Osteocyte (in vitro differentiated cells): ENCODE data around the gene MRPS31. TPM values are rescaled to one million over a fixed set of nuclear protein-coding genes. Genes with fewer than 3 reads are reported as not detected.
"Not testable (repeated sequence)": the region's sequence is repeated elsewhere in the genome, so short reads cannot be mapped to it uniquely, and the experiment has no call there.

Experiments used
- DNase-seq: peaks from one replicate; pipeline ENCODE4 v3.0.0; 2021; ENCODE audit warnings: mixed read lengths; ENCODE audit not compliant: unreplicated experiment; ENCODE audit errors: extremely low spot score
- H3K27ac Mint-ChIP-seq: one replicate; pipeline ENCODE4 v1.8.0; 2021; ENCODE audit warnings: mild to moderate bottlenecking, mixed read lengths; ENCODE audit not compliant: unreplicated experiment
- H3K27me3 Mint-ChIP-seq: one replicate; pipeline ENCODE4 v1.8.0; 2021; ENCODE audit warnings: mixed read lengths; ENCODE audit not compliant: unreplicated experiment
- H3K36me3 Mint-ChIP-seq: one replicate; pipeline ENCODE4 v1.8.0; 2021; ENCODE audit warnings: mixed read lengths; ENCODE audit not compliant: unreplicated experiment
- H3K4me1 Mint-ChIP-seq: one replicate; pipeline ENCODE4 v1.8.0; 2021; ENCODE audit warnings: mixed read lengths; ENCODE audit not compliant: unreplicated experiment
- H3K4me3 Mint-ChIP-seq: one replicate; pipeline ENCODE4 v1.8.0; 2021; ENCODE audit warnings: mild to moderate bottlenecking, moderate library complexity, mixed read lengths; ENCODE audit not compliant: unreplicated experiment
- H3K9me3 Mint-ChIP-seq: one replicate; pipeline ENCODE4 v1.8.0; 2021; ENCODE audit warnings: mixed read lengths; ENCODE audit not compliant: unreplicated experiment
- total RNA-seq: library from RNA; stranded (reverse); gene quantifications from 2 replicates; pipeline ENCODE4 v1.2.1, GENCODE V29; 2021
- TF ChIP-seq, protein P1 (sequence below): fragments of 200-600 bp; sonication (generic); IDR thresholded peaks from 2 replicates; pipeline ENCODE4 v1.5.0; 2021; ENCODE audit warnings: antibody characterized with exemption, mild to moderate bottlenecking, moderate library complexity

MRPS31 gene
- total RNA-seq, 1 donor from 2014 or later, result 17.4 TPM

DNA sequence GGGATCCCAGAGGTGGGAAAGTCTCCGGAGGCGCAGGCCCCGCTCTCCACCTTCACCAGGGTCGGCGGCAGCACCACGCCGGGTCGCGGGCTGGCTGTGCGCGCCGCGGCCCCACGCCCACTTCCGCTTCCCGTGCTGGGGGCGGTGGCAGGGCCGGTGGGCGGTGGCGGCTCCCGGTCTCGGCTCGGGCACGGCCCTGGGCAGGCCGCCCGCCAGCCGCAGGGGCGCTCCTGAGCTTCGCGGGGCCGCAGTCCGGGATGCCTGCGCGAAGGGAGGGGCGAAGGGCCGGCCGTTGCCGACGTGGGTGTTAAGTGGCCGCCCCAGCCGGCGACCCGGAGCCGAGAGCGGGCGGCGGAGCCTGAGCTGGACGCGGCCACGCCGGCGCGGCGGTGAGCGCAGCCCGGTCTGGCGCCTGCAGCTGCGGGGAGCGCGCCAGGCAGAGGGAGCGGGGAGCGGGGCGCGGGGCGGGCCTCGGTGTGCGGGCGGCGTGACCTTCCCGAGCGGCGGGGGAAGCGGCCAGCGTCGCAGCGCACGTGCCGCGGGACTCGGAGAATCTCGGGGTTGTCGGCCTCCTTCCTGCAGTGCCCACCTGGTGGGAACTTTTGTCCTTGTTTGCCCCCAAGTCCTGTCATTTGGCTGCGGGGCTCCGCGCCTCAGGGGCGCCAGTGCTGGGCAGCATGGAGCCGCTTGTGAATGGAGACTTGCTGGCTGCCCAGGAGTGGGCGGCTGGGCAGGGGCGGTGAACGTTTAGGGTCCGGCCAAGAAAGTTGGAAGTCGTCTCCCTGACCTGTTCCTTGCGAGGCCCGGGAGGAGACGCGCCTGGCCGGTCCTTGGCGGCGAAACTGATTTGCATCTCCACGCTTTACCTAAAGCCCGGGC, 18.5 kb upstream of the MRPS31 start, which contains the start of gene SLC25A15:
Gene SLC25A15 (plus strand): TSS at position 337 of the 879 bp plus-strand sequence. CDS start 3,616 bp downstream, outside the sequence.
- H3K4me3 Mint-ChIP-seq, result peak within 1 kb of the TSS; percentile 77
- peak within 1 kb of the TSS; percentile 83 for H3K27ac Mint-ChIP-seq
- H3K36me3 Mint-ChIP-seq, result peaks cover 2% of the 10 kb centered on the region
- peak; percentile 94 for DNase-seq
- peaks cover 9% of the 10 kb centered on the region for H3K4me1 Mint-ChIP-seq
- no peaks in the 10 kb centered on the region for H3K27me3 Mint-ChIP-seq
- TF ChIP-seq, protein P1, sequence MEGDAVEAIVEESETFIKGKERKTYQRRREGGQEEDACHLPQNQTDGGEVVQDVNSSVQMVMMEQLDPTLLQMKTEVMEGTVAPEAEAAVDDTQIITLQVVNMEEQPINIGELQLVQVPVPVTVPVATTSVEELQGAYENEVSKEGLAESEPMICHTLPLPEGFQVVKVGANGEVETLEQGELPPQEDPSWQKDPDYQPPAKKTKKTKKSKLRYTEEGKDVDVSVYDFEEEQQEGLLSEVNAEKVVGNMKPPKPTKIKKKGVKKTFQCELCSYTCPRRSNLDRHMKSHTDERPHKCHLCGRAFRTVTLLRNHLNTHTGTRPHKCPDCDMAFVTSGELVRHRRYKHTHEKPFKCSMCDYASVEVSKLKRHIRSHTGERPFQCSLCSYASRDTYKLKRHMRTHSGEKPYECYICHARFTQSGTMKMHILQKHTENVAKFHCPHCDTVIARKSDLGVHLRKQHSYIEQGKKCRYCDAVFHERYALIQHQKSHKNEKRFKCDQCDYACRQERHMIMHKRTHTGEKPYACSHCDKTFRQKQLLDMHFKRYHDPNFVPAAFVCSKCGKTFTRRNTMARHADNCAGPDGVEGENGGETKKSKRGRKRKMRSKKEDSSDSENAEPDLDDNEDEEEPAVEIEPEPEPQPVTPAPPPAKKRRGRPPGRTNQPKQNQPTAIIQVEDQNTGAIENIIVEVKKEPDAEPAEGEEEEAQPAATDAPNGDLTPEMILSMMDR, result peak; percentile 57
- no peaks in the 10 kb centered on the region for H3K9me3 Mint-ChIP-seq

GRCh38 chr13:40788540-40789274, 17.7 kb upstream of the MRPS31 start:
- H3K9me3 Mint-ChIP-seq, DNase-seq, H3K36me3 Mint-ChIP-seq, H3K4me1 Mint-ChIP-seq, H3K27me3 Mint-ChIP-seq: not testable (repeated sequence)
- Mint-ChIP-seq H3K27ac (peak overlapping the region; percentile 47), H3K4me3 (peak overlapping the region; percentile 53)

GRCh38 chr13:40787062-40787461, 16.1 kb upstream of the MRPS31 start:
- no peak overlapping the region for H3K4me3 Mint-ChIP-seq
- peaks cover 9% of the 10 kb centered on the region for H3K4me1 Mint-ChIP-seq
- TF ChIP-seq, protein P1, result no peak
- no peaks in the 10 kb centered on the region for H3K36me3 Mint-ChIP-seq
- no peak for DNase-seq
- H3K27ac Mint-ChIP-seq, result no peak overlapping the region
- no peaks in the 10 kb centered on the region for H3K27me3 Mint-ChIP-seq
- no peaks in the 10 kb centered on the region for H3K9me3 Mint-ChIP-seq

GRCh38 chr13:40786568-40786996, 15.6 kb upstream of the MRPS31 start:
- no peaks in the 10 kb centered on the region for H3K36me3 Mint-ChIP-seq
- H3K27me3 Mint-ChIP-seq, result no peaks in the 10 kb centered on the region
- H3K27ac Mint-ChIP-seq, result no peak overlapping the region
- H3K9me3 Mint-ChIP-seq, result no peaks in the 10 kb centered on the region
- no peak for DNase-seq
- peaks cover 9% of the 10 kb centered on the region for H3K4me1 Mint-ChIP-seq
- TF ChIP-seq, protein P1, result no peak
- no peak overlapping the region for H3K4me3 Mint-ChIP-seq

GRCh38 chr13:40784540-40784939, 13.6 kb upstream of the MRPS31 start:
- H3K4me3 Mint-ChIP-seq, result no peak overlapping the region
- H3K36me3 Mint-ChIP-seq, result no peaks in the 10 kb centered on the region
- TF ChIP-seq, protein P1, result no peak
- no peaks in the 10 kb centered on the region for H3K9me3 Mint-ChIP-seq
- H3K4me1 Mint-ChIP-seq, result no peaks in the 10 kb centered on the region
- H3K27me3 Mint-ChIP-seq, result no peaks in the 10 kb centered on the region
- no peak for DNase-seq
- no peak overlapping the region for H3K27ac Mint-ChIP-seq

DNA sequence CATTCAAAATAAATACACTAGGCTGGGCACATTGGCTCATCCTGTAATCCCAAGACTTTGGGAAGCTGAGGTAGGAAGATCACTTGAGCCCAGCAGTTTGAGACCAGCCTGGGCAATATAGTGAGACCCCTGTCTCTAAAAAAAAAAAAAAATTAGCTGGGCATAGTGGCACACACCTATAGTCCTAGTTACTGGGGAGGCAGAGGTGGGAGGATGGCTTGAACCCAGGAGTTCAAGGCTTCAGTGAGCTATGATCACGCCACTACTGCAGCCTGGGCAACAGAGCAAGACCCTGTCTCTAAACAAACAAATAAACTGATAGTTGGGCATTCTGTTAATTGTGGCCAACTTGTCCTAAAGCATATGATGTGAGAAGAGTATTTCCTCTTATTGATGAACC, 12.0 kb upstream of the MRPS31 start:
- not testable (repeated sequence) for H3K4me1 Mint-ChIP-seq, H3K4me3 Mint-ChIP-seq, H3K27me3 Mint-ChIP-seq, DNase-seq, H3K36me3 Mint-ChIP-seq, H3K9me3 Mint-ChIP-seq, H3K27ac Mint-ChIP-seq
